ENCODE results near the gene TPRG1.

Gene TPRG1

GRCh38 chr3:189309400-189309975 is 137.7 kb downstream of the TPRG1 start:
- Histone ChIP-seq H3K27ac (ENCODE audit: low read depth, low read length) (no peak overlapping the region), H3K4me1 (ENCODE audit: control insufficient read depth, low read length) (no peaks in the 10 kb centered on the region), H3K4me2 (ENCODE audit: low read length) (no peak overlapping the region)

DNA sequence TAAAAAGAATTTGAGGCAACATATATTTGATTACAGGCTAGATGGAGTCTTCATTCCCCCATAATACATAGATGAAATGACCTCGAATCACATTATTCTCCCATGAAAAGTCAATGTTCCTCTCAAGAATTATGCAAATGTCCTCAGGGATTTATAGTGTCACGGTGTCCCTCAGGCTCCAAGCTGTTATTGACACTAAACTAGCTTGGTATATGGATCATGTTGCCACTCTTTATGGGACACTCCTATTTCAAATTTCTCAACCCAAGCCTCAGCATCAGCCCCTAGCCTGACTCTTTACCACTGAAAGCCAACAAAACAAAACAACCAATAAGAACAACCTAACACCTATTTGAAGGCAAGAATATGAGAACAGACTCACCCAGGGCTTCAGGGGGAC is 139.8 kb downstream of the TPRG1 start:
- no peak overlapping the region for H3K4me2 ChIP-seq (ENCODE audit: low read length)
- H4K20me1 ChIP-seq (ENCODE audit: control insufficient read depth, insufficient read depth, low read depth, low read length), result no peaks in the 10 kb centered on the region
- H3K9me2 ChIP-seq (replicated peaks; ENCODE audit: control insufficient read depth, low read length), result no peaks in the 10 kb centered on the region
- peaks cover 36% of the 10 kb centered on the region for H3K27me3 ChIP-seq (ENCODE audit: control insufficient read depth, low read length)
- no peaks in the 10 kb centered on the region for H3K4me1 ChIP-seq (ENCODE audit: control insufficient read depth, low read length)
- no peak overlapping the region for H3K4me3 ChIP-seq (ENCODE audit: low read length)
- no peaks in the 10 kb centered on the region for H3K9me3 ChIP-seq (ENCODE audit: control insufficient read depth, insufficient read depth, low read length)
- no peaks in the 10 kb centered on the region for H3K36me3 ChIP-seq (ENCODE audit: control insufficient read depth, low read length)
- H3F3A ChIP-seq (ENCODE audit: control insufficient read depth, insufficient read depth), result no peaks in the 10 kb centered on the region
- no peaks in the 10 kb centered on the region for H3K79me2 ChIP-seq (ENCODE audit: control insufficient read depth, low read length)
- H3K27ac ChIP-seq (ENCODE audit: low read depth, low read length), result no peak overlapping the region
- no peak for TF ChIP-seq EZH2phosphoT487 (IDR thresholded peaks at IDR 0.05; ENCODE audit: borderline replicate concordance, low read length)
- TF ChIP-seq, protein P1, sequence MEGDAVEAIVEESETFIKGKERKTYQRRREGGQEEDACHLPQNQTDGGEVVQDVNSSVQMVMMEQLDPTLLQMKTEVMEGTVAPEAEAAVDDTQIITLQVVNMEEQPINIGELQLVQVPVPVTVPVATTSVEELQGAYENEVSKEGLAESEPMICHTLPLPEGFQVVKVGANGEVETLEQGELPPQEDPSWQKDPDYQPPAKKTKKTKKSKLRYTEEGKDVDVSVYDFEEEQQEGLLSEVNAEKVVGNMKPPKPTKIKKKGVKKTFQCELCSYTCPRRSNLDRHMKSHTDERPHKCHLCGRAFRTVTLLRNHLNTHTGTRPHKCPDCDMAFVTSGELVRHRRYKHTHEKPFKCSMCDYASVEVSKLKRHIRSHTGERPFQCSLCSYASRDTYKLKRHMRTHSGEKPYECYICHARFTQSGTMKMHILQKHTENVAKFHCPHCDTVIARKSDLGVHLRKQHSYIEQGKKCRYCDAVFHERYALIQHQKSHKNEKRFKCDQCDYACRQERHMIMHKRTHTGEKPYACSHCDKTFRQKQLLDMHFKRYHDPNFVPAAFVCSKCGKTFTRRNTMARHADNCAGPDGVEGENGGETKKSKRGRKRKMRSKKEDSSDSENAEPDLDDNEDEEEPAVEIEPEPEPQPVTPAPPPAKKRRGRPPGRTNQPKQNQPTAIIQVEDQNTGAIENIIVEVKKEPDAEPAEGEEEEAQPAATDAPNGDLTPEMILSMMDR (IDR thresholded peaks at IDR 0.05; ENCODE audit: low read depth, low read length, poor library complexity, severe bottlenecking), result no peak

More at GRCh38 chr3:189309400-189309975, 137.7 kb downstream of the TPRG1 start:
- Histone ChIP-seq H3K36me3 (ENCODE audit: control insufficient read depth, low read length) (no peaks in the 10 kb centered on the region), H3K79me2 (ENCODE audit: control insufficient read depth, low read length) (no peaks in the 10 kb centered on the region), H3K9me2 (replicated peaks; ENCODE audit: control insufficient read depth, low read length) (no peaks in the 10 kb centered on the region), H3K27me3 (ENCODE audit: control insufficient read depth, low read length) (peaks cover 44% of the 10 kb centered on the region), H3K9me3 (ENCODE audit: control insufficient read depth, insufficient read depth, low read length) (no peaks in the 10 kb centered on the region), H3K4me3 (ENCODE audit: low read length) (no peak overlapping the region), H4K20me1 (ENCODE audit: control insufficient read depth, insufficient read depth, low read depth, low read length) (no peaks in the 10 kb centered on the region), H3F3A (ENCODE audit: control insufficient read depth, insufficient read depth) (no peaks in the 10 kb centered on the region)
- TF ChIP-seq, protein P1 (IDR thresholded peaks at IDR 0.05; ENCODE audit: low read depth, low read length, poor library complexity, severe bottlenecking), result no peak
- no peak for TF ChIP-seq EZH2phosphoT487 (IDR thresholded peaks at IDR 0.05; ENCODE audit: borderline replicate concordance, low read length)

DNA sequence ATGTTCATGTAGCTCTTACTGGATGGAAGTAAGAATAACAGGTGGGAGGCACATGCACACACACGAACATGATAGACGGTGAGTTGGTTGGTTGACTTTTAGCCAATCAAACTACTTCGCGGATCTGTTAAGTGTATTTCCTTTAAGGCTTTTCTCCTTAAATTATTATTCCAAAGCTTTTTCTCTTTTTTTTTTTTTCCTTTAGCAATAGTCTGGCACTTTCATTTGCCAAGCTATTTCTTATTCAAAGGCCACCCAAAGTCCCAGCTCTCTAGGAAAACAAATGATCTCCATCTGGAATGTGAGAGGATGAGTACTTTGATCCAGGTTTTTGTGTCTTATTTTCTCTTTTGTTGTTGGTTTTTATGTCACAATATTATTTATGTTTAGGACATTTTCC is 141.1 kb downstream of the TPRG1 start:
- Histone ChIP-seq H3K4me2 (ENCODE audit: low read length) (no peak overlapping the region), H4K20me1 (ENCODE audit: control insufficient read depth, insufficient read depth, low read depth, low read length) (no peaks in the 10 kb centered on the region), H3K36me3 (ENCODE audit: control insufficient read depth, low read length) (no peaks in the 10 kb centered on the region), H3K27ac (ENCODE audit: low read depth, low read length) (no peak overlapping the region), H3K9me3 (ENCODE audit: control insufficient read depth, insufficient read depth, low read length) (no peaks in the 10 kb centered on the region), H3K9me2 (replicated peaks; ENCODE audit: control insufficient read depth, low read length) (no peaks in the 10 kb centered on the region), H3F3A (ENCODE audit: control insufficient read depth, insufficient read depth) (no peaks in the 10 kb centered on the region), H3K79me2 (ENCODE audit: control insufficient read depth, low read length) (no peaks in the 10 kb centered on the region), H3K27me3 (ENCODE audit: control insufficient read depth, low read length) (peaks cover 37% of the 10 kb centered on the region), H3K4me3 (ENCODE audit: low read length) (no peak overlapping the region), H3K4me1 (ENCODE audit: control insufficient read depth, low read length) (no peaks in the 10 kb centered on the region)
- TF ChIP-seq EZH2phosphoT487 (IDR thresholded peaks at IDR 0.05; ENCODE audit: borderline replicate concordance, low read length), result no peak
- TF ChIP-seq, protein P1 (IDR thresholded peaks at IDR 0.05; ENCODE audit: low read depth, low read length, poor library complexity, severe bottlenecking), result no peak

Measured in DOHH2 (cell line).